ENCODE data around the gene SOCS7. TPM values are rescaled to one million over a fixed set of nuclear protein-coding genes. Genes with fewer than 3 reads are reported as not detected.

SOCS7 gene
- polyA plus RNA-seq, 2 donors: 3.8 to 4.2 TPM

DNA sequence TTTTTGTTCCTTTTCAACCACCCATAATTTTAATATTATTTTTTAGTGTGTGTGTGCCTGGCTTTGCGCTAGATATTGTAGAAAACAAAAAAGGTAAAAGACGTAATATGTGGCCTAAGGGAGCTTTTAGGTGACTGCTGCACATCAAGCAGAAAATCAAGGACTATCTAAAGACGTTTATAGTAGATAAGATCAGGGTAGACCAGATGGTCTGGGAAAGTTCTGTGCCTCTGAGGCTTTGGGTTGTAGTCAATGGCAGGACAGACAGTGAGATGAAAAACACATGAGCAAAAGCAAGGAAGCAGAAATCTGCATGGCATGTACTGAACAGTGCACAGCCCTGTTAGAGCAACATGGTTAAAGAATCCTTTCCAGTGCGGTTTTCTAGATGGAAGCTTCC lies 49.8 kb downstream of the SOCS7 start:
- H3K27me3 ChIP-seq (ENCODE audit: control insufficient read depth in 1 of 2, insufficient read depth in 2 of 2, low read length in 2 of 2): no peaks in the 10 kb centered on the region
- H3K27ac ChIP-seq (ENCODE audit: low read depth in 2 of 2, low read length in 1 of 2): no peak overlapping the region
- no peak overlapping the region for H3K4me3 ChIP-seq (ENCODE audit: low read depth in 1 of 2, low read length in 2 of 2)
- H3K4me1 ChIP-seq (ENCODE audit: control insufficient read depth in 2 of 2, insufficient read depth in 2 of 2, low read length in 1 of 2): no peaks in the 10 kb centered on the region
- peaks cover 28 to 32% of the 10 kb centered on the region in 2 donors for H3K36me3 ChIP-seq (ENCODE audit: control insufficient read depth in 2 of 2, insufficient read depth in 2 of 2, low read length in 1 of 2)
- no peaks in the 10 kb centered on the region for H3K9me3 ChIP-seq (ENCODE audit: control insufficient read depth in 2 of 2, insufficient read depth in 1 of 2, low read depth in 1 of 2, low read length in 1 of 2)
- 82 to 84% methylated on average over 4 of the region's 4 CpGs for WGBS, 2 donors

DNA sequence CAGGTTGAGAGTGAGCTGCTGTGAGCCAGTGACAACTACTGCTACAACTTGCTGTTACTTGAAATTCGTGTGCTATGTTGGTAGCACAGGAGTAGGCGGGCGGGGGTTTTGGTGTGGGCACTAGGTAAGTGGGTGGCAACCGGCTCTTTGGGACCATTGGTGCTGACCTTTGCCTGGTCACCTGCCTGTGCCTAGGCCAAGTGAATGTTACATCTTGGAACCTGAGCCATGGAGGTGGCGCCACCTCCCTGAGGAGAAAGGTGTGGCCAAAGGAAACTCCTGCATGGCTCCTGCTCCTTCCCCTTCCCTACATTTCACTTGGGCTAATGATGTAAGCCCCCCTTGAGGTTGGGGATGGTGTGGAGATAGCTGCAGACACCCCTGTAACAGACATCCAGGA lies 51.3 kb downstream of the SOCS7 start:
- Histone ChIP-seq H3K36me3 (ENCODE audit: control insufficient read depth in 2 of 2, insufficient read depth in 2 of 2, low read length in 1 of 2) (peaks cover 24 to 25% of the 10 kb centered on the region in 2 donors), H3K4me3 (ENCODE audit: low read depth in 1 of 2, low read length in 2 of 2) (no peak overlapping the region), H3K27me3 (ENCODE audit: control insufficient read depth in 1 of 2, insufficient read depth in 2 of 2, low read length in 2 of 2) (no peaks in the 10 kb centered on the region), H3K27ac (ENCODE audit: low read depth in 2 of 2, low read length in 1 of 2) (no peak overlapping the region), H3K9me3 (ENCODE audit: control insufficient read depth in 2 of 2, insufficient read depth in 1 of 2, low read depth in 1 of 2, low read length in 1 of 2) (no peaks in the 10 kb centered on the region), H3K4me1 (ENCODE audit: control insufficient read depth in 2 of 2, insufficient read depth in 2 of 2, low read length in 1 of 2) (no peaks in the 10 kb centered on the region)
- 91 to 95% methylated on average over 5 of the region's 5 CpGs for WGBS, 2 donors

- Histone ChIP-seq H3K4me1 (ENCODE audit: control insufficient read depth in 2 of 2, insufficient read depth in 2 of 2, low read length in 1 of 2) (no peaks in the 10 kb centered on the region), H3K27me3 (ENCODE audit: control insufficient read depth in 1 of 2, insufficient read depth in 2 of 2, low read length in 2 of 2) (no peaks in the 10 kb centered on the region), H3K36me3 (ENCODE audit: control insufficient read depth in 2 of 2, insufficient read depth in 2 of 2, low read length in 1 of 2) (peaks cover 22 to 24% of the 10 kb centered on the region in 2 donors), H3K9me3 (ENCODE audit: control insufficient read depth in 2 of 2, insufficient read depth in 1 of 2, low read depth in 1 of 2, low read length in 1 of 2) (no peaks in the 10 kb centered on the region), H3K27ac (ENCODE audit: low read depth in 2 of 2, low read length in 1 of 2) (no peak overlapping the region), H3K4me3 (ENCODE audit: low read depth in 1 of 2, low read length in 2 of 2) (no peak overlapping the region)
- 67 to 68% methylated on average over 4 of the region's 4 CpGs for WGBS, 2 donors
These were observed 51.8 kb downstream of the SOCS7 start for GRCh38 chr17:38403491-38403890.

GRCh38 chr17:38404174-38404943 lies 52.7 kb downstream of the SOCS7 start:
- H3K4me3 ChIP-seq (ENCODE audit: low read depth in 1 of 2, low read length in 2 of 2): no peak overlapping the region
- 78 to 84% methylated on average over 16 of the region's 16 CpGs for WGBS, 2 donors
- H3K9me3 ChIP-seq (ENCODE audit: control insufficient read depth in 2 of 2, insufficient read depth in 1 of 2, low read depth in 1 of 2, low read length in 1 of 2): no peaks in the 10 kb centered on the region
- no peaks in the 10 kb centered on the region for H3K4me1 ChIP-seq (ENCODE audit: control insufficient read depth in 2 of 2, insufficient read depth in 2 of 2, low read length in 1 of 2)
- no peaks in the 10 kb centered on the region for H3K27me3 ChIP-seq (ENCODE audit: control insufficient read depth in 1 of 2, insufficient read depth in 2 of 2, low read length in 2 of 2)
- peaks cover 19 to 22% of the 10 kb centered on the region in 2 donors for H3K36me3 ChIP-seq (ENCODE audit: control insufficient read depth in 2 of 2, insufficient read depth in 2 of 2, low read length in 1 of 2)
- H3K27ac ChIP-seq (ENCODE audit: low read depth in 2 of 2, low read length in 1 of 2): no peak overlapping the region

DNA sequence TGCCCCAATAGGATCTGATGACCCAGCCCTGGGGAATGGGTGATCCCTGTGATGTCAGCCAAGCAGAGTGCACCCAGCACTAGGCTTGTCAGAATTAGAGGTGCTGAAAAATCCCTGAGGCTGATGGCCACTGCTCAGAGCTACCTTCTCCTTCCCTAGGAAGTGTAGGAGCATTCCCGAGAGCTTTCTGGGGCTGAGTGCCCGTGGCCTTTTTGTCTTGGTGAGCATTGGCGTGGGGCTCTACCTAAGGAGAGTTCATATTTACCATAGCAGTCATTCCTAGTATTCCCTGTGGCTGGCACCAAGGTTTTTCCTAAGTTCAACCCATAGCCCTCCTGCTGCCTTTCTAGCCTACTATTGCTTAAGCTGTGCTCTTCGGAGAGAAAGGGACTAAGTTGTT lies 54.0 kb downstream of the SOCS7 start:
- Histone ChIP-seq H3K4me1 (ENCODE audit: control insufficient read depth in 2 of 2, insufficient read depth in 2 of 2, low read length in 1 of 2) (no peaks in the 10 kb centered on the region), H3K36me3 (ENCODE audit: control insufficient read depth in 2 of 2, insufficient read depth in 2 of 2, low read length in 1 of 2) (peaks cover 9% of the 10 kb centered on the region in 2 donors), H3K4me3 (ENCODE audit: low read depth in 1 of 2, low read length in 2 of 2) (no peak overlapping the region), H3K27ac (ENCODE audit: low read depth in 2 of 2, low read length in 1 of 2) (no peak overlapping the region), H3K9me3 (ENCODE audit: control insufficient read depth in 2 of 2, insufficient read depth in 1 of 2, low read depth in 1 of 2, low read length in 1 of 2) (no peaks in the 10 kb centered on the region), H3K27me3 (ENCODE audit: control insufficient read depth in 1 of 2, insufficient read depth in 2 of 2, low read length in 2 of 2) (no peaks in the 10 kb centered on the region)
- WGBS, 2 donors: 85 to 87% methylated on average over 4 of the region's 4 CpGs

DNA sequence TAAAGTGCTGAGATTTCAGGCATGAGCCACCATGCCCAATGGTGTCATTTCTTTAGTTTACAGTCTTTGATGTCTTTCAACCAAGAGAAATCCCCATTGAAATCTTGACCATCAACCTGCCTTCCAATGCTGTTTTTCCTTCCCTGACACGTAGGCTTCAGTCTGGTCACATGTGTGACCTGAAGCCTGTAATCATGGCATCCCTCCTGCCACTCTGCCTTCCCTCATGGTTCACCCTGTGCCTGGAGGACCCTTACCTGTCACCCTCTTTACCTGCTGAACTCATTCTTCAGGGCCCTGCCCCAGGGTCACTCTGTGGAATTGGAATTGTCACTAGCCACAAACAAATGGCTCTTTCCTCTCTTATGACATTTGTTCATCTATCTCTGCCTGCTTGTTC lies 58.6 kb downstream of the SOCS7 start:
- WGBS, 2 donors: 75 to 92% methylated on average over 1 of the region's 1 CpG
- Histone ChIP-seq H3K36me3 (ENCODE audit: control insufficient read depth in 2 of 2, insufficient read depth in 2 of 2, low read length in 1 of 2) (no peaks in the 10 kb centered on the region), H3K27ac (ENCODE audit: low read depth in 2 of 2, low read length in 1 of 2) (no peak overlapping the region), H3K4me3 (ENCODE audit: low read depth in 1 of 2, low read length in 2 of 2) (no peak overlapping the region), H3K27me3 (ENCODE audit: control insufficient read depth in 1 of 2, insufficient read depth in 2 of 2, low read length in 2 of 2) (no peaks in the 10 kb centered on the region), H3K9me3 (ENCODE audit: control insufficient read depth in 2 of 2, insufficient read depth in 1 of 2, low read depth in 1 of 2, low read length in 1 of 2) (no peaks in the 10 kb centered on the region), H3K4me1 (ENCODE audit: control insufficient read depth in 2 of 2, insufficient read depth in 2 of 2, low read length in 1 of 2) (peaks cover 0 to 2% of the 10 kb centered on the region in 2 donors)

- Histone ChIP-seq H3K9me3 (ENCODE audit: control insufficient read depth in 2 of 2, insufficient read depth in 1 of 2, low read depth in 1 of 2, low read length in 1 of 2) (no peaks in the 10 kb centered on the region), H3K27ac (ENCODE audit: low read depth in 2 of 2, low read length in 1 of 2) (no peak overlapping the region), H3K36me3 (ENCODE audit: control insufficient read depth in 2 of 2, insufficient read depth in 2 of 2, low read length in 1 of 2) (no peaks in the 10 kb centered on the region), H3K4me1 (ENCODE audit: control insufficient read depth in 2 of 2, insufficient read depth in 2 of 2, low read length in 1 of 2) (peaks cover 4 to 9% of the 10 kb centered on the region in 2 donors), H3K4me3 (ENCODE audit: low read depth in 1 of 2, low read length in 2 of 2) (no peak overlapping the region), H3K27me3 (ENCODE audit: control insufficient read depth in 1 of 2, insufficient read depth in 2 of 2, low read length in 2 of 2) (peaks cover 0 to 7% of the 10 kb centered on the region in 2 donors)
- WGBS, 2 donors: 32 to 34% methylated on average over 20 to 22 of the region's 22 CpGs
These were observed 63.9 kb downstream of the SOCS7 start for GRCh38 chr17:38415250-38416194.

DNA sequence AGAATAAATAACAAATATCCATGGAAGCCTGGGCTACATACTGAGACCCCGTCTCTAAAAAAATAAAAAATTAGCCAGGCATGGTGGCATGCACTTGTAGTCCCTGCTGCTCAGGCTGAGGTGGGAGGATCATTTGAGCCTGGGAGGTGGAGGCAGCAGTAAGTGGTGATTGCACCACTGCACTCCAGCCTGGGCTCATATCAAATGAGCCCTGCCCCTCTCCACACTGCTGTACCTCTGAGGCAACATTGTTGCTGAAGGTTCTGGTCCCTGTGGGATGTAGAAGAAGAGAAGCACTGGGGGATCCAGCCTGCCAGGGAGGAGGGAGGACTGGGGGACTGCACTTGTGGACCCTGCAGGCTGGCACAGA lies 65.2 kb downstream of the SOCS7 start:
- Histone ChIP-seq H3K4me1 (ENCODE audit: control insufficient read depth in 2 of 2, insufficient read depth in 2 of 2, low read length in 1 of 2) (peaks cover 6 to 12% of the 10 kb centered on the region in 2 donors), H3K4me3 (ENCODE audit: low read depth in 1 of 2, low read length in 2 of 2) (no peak overlapping the region), H3K27ac (ENCODE audit: low read depth in 2 of 2, low read length in 1 of 2) (no peak overlapping the region), H3K9me3 (ENCODE audit: control insufficient read depth in 2 of 2, insufficient read depth in 1 of 2, low read depth in 1 of 2, low read length in 1 of 2) (no peaks in the 10 kb centered on the region), H3K27me3 (ENCODE audit: control insufficient read depth in 1 of 2, insufficient read depth in 2 of 2, low read length in 2 of 2) (peaks cover 0 to 7% of the 10 kb centered on the region in 2 donors), H3K36me3 (ENCODE audit: control insufficient read depth in 2 of 2, insufficient read depth in 2 of 2, low read length in 1 of 2) (no peaks in the 10 kb centered on the region)
- 66 to 73% methylated on average over 1 of the region's 1 CpG for WGBS, 2 donors

DNA sequence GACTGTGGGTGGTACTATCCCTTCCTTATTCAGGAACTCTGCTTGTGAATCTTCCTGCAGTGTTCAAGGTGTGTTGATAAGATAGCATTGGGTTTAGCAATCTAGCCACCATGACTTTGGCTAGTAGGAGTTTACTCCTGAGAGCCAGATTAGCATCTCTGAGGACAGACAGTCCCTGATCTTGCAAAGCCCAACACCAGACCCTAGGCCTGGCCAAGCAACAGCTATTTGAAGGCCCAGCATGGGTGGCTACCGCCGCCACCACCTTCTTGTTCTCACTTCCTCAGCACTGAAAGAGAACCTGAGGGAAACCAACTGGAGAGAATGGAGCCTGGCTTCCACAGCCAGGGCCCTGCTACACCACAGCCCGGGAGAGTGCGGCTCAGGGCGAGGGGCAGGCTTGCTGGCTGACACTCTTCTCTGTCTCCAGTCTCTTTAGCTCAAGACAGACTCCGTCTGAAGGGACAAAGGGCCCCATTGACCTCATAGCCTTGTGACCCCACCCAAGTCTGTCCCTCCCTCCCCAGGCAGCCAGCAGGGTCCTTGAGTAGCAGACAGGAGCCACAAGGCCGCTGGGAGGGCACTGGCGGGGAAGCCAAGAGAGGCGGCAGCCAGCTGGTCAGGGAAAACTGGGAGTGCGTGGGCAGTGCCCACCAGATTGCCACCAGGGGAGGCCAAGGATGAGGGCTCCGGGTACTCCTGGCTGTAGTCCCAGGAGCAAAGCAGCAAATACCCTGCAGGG lies 65.7 kb downstream of the SOCS7 start:
- 74 to 75% methylated on average over 9 to 11 of the region's 11 CpGs for WGBS, 2 donors
- Histone ChIP-seq H3K36me3 (ENCODE audit: control insufficient read depth in 2 of 2, insufficient read depth in 2 of 2, low read length in 1 of 2) (no peaks in the 10 kb centered on the region), H3K4me3 (ENCODE audit: low read depth in 1 of 2, low read length in 2 of 2) (no peak overlapping the region), H3K9me3 (ENCODE audit: control insufficient read depth in 2 of 2, insufficient read depth in 1 of 2, low read depth in 1 of 2, low read length in 1 of 2) (no peaks in the 10 kb centered on the region), H3K4me1 (ENCODE audit: control insufficient read depth in 2 of 2, insufficient read depth in 2 of 2, low read length in 1 of 2) (peaks cover 6 to 12% of the 10 kb centered on the region in 2 donors), H3K27ac (ENCODE audit: low read depth in 2 of 2, low read length in 1 of 2) (no peak overlapping the region), H3K27me3 (ENCODE audit: control insufficient read depth in 1 of 2, insufficient read depth in 2 of 2, low read length in 2 of 2) (peaks cover 0 to 7% of the 10 kb centered on the region in 2 donors)
